Suprapubic skin (tissue), 4 donors: ENCODE data around the gene MYH7. TPM values are rescaled to one million over a fixed set of nuclear protein-coding genes. Genes with fewer than 3 reads are reported as not detected.
"Not testable (repeated sequence)": the region's sequence is repeated elsewhere in the genome, so short reads cannot be mapped to it uniquely, and the experiment has no call there.

Experiments used
- DNase-seq, 2 donors: peaks; one replicate each; pipeline ENCODE4 v3.0.0-alpha.2; 2019; ENCODE audit warnings: low spot score in 2 of 2
- H3K27ac ChIP-seq: fragments of 200-600 bp; sonication (generic); one replicate; pipeline ENCODE4 v1.5.1; 2019
- H3K27me3 ChIP-seq: fragments of 200-600 bp; sonication (generic); one replicate; pipeline ENCODE4 v1.5.1; 2019
- H3K36me3 ChIP-seq: fragments of 200-600 bp; sonication (generic); one replicate; pipeline ENCODE4 v1.5.1; 2019
- H3K4me1 ChIP-seq: fragments of 200-600 bp; sonication (generic); one replicate; pipeline ENCODE4 v1.5.1; 2019
- H3K4me3 ChIP-seq: fragments of 200-600 bp; sonication (generic); one replicate; pipeline ENCODE4 v1.5.1; 2019; ENCODE audit warnings: mild to moderate bottlenecking
- H3K9me3 ChIP-seq: fragments of 200-600 bp; sonication (generic); one replicate; pipeline ENCODE4 v1.5.1; 2019
- EP300 ChIP-seq: sonication (generic); formaldehyde crosslinking; IDR thresholded peaks from one replicate; pipeline ENCODE4 v1.6.1; 2017; ENCODE audit warnings: antibody characterized with exemption
- POLR2A ChIP-seq, 2 donors: fragments of 450-650 bp; IDR thresholded peaks; one replicate each; pipeline ENCODE4 v1.6.1; 2017; ENCODE audit warnings: antibody characterized with exemption in 2 of 2, mild to moderate bottlenecking in 2 of 2, moderate library complexity in 2 of 2
- POLR2AphosphoS5 ChIP-seq, 3 donors: sonication (generic); formaldehyde crosslinking; IDR thresholded peaks; one replicate each; pipeline ENCODE4 v1.6.1; 2017; ENCODE audit warnings: antibody characterized with exemption in 3 of 3
- WGBS: methylation state at CpG from one replicate; pipeline ENCODE4 v1.1.5; 2018; 5-methylcytosine and 5-hydroxymethylcytosine counted together
- total RNA-seq, 4 donors: library from RNA; depleted of rRNA; stranded (reverse); fragments of >200 nt; gene quantifications; one replicate each; pipeline ENCODE4 v1.1.0, GENCODE V29; 2016
- TF ChIP-seq, protein P1 (sequence below), 2 donors: fragments of 200-600 bp in 1 of 2; fragments of 450-650 bp in 1 of 2; sonication (generic) in 1 of 2; IDR thresholded peaks; one replicate each; pipeline ENCODE4 v1.5.1; 2016 to 2019; ENCODE audit warnings: antibody characterized with exemption in 2 of 2, mild to moderate bottlenecking in 1 of 2, moderate library complexity in 1 of 2

Gene MYH7
- total RNA-seq, 4 donors from 2014 or later, result not detected

DNA sequence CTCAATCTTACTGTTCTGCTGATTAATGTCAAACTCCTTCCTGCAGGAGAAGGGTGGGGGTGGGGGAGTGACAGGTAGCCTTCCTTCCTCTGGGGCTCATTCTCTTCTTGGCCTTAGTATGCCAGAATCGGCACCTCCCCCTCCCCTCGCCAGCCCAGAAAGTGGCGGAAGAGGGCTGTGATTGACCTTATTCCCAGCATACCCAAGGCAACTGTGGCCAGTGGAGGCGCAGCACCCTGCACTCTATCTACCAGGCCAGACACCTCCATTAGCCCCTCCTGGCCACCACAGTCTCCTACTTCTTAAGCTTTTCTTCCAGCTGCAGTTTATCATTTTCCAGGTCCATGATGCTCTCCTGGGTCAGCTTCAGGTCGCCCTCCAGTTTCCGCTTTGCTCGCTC lies 42.8 kb downstream of the MYH7 start:
- Histone ChIP-seq H3K4me1 (no peaks in the 10 kb centered on the region), H3K27me3 (peaks cover 11% of the 10 kb centered on the region), H3K9me3 (no peaks in the 10 kb centered on the region), H3K4me3 (no peak overlapping the region), H3K27ac (no peak overlapping the region), H3K36me3 (no peaks in the 10 kb centered on the region)
- no peak for DNase-seq
- 74% methylated on average over 7 of the region's 7 CpGs for WGBS
- TF ChIP-seq EP300, result no peak
- TF ChIP-seq POLR2AphosphoS5 (IDR thresholded peaks at IDR 0.05), result no peak
- TF ChIP-seq, protein P1, sequence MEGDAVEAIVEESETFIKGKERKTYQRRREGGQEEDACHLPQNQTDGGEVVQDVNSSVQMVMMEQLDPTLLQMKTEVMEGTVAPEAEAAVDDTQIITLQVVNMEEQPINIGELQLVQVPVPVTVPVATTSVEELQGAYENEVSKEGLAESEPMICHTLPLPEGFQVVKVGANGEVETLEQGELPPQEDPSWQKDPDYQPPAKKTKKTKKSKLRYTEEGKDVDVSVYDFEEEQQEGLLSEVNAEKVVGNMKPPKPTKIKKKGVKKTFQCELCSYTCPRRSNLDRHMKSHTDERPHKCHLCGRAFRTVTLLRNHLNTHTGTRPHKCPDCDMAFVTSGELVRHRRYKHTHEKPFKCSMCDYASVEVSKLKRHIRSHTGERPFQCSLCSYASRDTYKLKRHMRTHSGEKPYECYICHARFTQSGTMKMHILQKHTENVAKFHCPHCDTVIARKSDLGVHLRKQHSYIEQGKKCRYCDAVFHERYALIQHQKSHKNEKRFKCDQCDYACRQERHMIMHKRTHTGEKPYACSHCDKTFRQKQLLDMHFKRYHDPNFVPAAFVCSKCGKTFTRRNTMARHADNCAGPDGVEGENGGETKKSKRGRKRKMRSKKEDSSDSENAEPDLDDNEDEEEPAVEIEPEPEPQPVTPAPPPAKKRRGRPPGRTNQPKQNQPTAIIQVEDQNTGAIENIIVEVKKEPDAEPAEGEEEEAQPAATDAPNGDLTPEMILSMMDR (IDR thresholded peaks at IDR 0.05), result no peak
- TF ChIP-seq POLR2A (IDR thresholded peaks at IDR 0.05), result no peak

DNA sequence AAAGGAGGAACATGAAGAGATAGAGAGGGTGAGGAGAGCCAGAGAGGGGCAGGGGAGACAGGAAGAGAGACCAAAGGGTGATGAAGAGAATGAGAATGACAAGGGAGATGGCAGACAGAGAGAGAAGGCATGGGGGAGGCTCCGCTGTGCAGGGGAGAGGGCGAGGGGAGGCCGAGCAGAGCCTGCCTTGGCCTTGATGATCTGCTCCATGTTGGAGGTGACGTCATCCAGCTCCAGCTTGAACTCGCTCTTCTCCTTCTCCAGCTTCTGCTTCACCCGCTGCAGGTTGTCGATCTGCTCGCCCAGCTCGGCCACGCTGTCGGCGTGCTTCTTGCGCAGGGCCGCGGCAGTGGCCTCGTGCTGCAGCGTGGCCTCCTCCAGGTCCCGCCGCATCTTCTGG lies 45.6 kb downstream of the MYH7 start:
- H3K9me3 ChIP-seq, H3K4me3 ChIP-seq, DNase-seq, H3K27me3 ChIP-seq, H3K4me1 ChIP-seq, H3K36me3 ChIP-seq, H3K27ac ChIP-seq: not testable (repeated sequence)
- 92% methylated on average over 5 of the region's 19 CpGs for WGBS

- no peak for DNase-seq
- Histone ChIP-seq H3K27ac (no peak overlapping the region), H3K9me3 (no peaks in the 10 kb centered on the region), H3K4me1 (no peaks in the 10 kb centered on the region), H3K4me3 (no peak overlapping the region), H3K36me3 (no peaks in the 10 kb centered on the region), H3K27me3 (peaks cover 9% of the 10 kb centered on the region)
- 80% methylated on average over 12 of the region's 12 CpGs for WGBS
- no peak for TF ChIP-seq EP300
- TF ChIP-seq POLR2A (IDR thresholded peaks at IDR 0.05), result no peak
- TF ChIP-seq POLR2AphosphoS5 (IDR thresholded peaks at IDR 0.05), result no peak
- TF ChIP-seq, protein P1 (IDR thresholded peaks at IDR 0.05), result no peak
Observed at GRCh38 chr14:23389396-23389795, 46.1 kb downstream of the MYH7 start.

- no peaks in the 10 kb centered on the region for H3K4me1 ChIP-seq
- H3K27me3 ChIP-seq, result peaks cover 9% of the 10 kb centered on the region
- H3K9me3 ChIP-seq, result no peaks in the 10 kb centered on the region
- H3K27ac ChIP-seq, result no peak overlapping the region
- no peak overlapping the region for H3K4me3 ChIP-seq
- DNase-seq, result no peak
- no peaks in the 10 kb centered on the region for H3K36me3 ChIP-seq
- TF ChIP-seq EP300 (no peak), POLR2AphosphoS5 (IDR thresholded peaks at IDR 0.05) (no peak), POLR2A (IDR thresholded peaks at IDR 0.05) (no peak)
- TF ChIP-seq, protein P1 (IDR thresholded peaks at IDR 0.05), result no peak
- 88% methylated on average over 7 of the region's 8 CpGs for WGBS
Observed at GRCh38 chr14:23388996-23389395, 46.5 kb downstream of the MYH7 start.

GRCh38 chr14:23387916-23388882 lies 47.3 kb downstream of the MYH7 start:
- Histone ChIP-seq H3K9me3 (no peaks in the 10 kb centered on the region), H3K4me1 (no peaks in the 10 kb centered on the region), H3K36me3 (no peaks in the 10 kb centered on the region), H3K27me3 (peaks cover 6% of the 10 kb centered on the region), H3K4me3 (no peak overlapping the region), H3K27ac (no peak overlapping the region)
- DNase-seq, result no peak
- 77% methylated on average over 23 of the region's 26 CpGs for WGBS
- TF ChIP-seq, protein P1 (IDR thresholded peaks at IDR 0.05), result no peak
- TF ChIP-seq POLR2AphosphoS5 (IDR thresholded peaks at IDR 0.05) (no peak), POLR2A (IDR thresholded peaks at IDR 0.05) (no peak), EP300 (no peak)
